Ovary (tissue), 9 donors: ENCODE measurements around the gene C4orf51. TPM values are rescaled to one million over a fixed set of nuclear protein-coding genes. Genes with fewer than 3 reads are reported as not detected.

Source experiments
- DNase-seq, 5 donors: peaks; one replicate each; pipeline ENCODE4 v3.0.0-alpha.2; 2019 to 2020
- H3K27ac ChIP-seq, 2 donors: fragments of 200-600 bp; one replicate each; pipeline versions ENCODE4 v1.5.1 to v1.8.0; 2019 to 2022
- H3K27me3 ChIP-seq: fragments of 200-600 bp; one replicate; pipeline ENCODE4 v1.8.0; 2022
- H3K36me3 ChIP-seq: fragments of 200-600 bp; sonication (generic); one replicate; pipeline ENCODE4 v1.5.1; 2019
- H3K4me1 ChIP-seq: one replicate; pipeline ENCODE4 v1.8.1; 2013; ENCODE audit warnings: mild to moderate bottlenecking, moderate library complexity; ENCODE audit not compliant: insufficient read depth
- H3K4me3 ChIP-seq: fragments of 200-600 bp; sonication (generic); one replicate; pipeline ENCODE4 v1.5.1; 2017
- H3K9me3 ChIP-seq, 2 donors: fragments of 200-600 bp in 1 of 2; sonication (generic) in 1 of 2; one replicate each; pipeline versions ENCODE4 v1.5.1 to v1.8.1; 2013 to 2019; ENCODE audit warnings: mild to moderate bottlenecking in 1 of 2, moderate library complexity in 1 of 2
- EP300 ChIP-seq: sonication (generic); formaldehyde crosslinking; IDR thresholded peaks from one replicate; pipeline ENCODE4 v1.6.1; 2017; ENCODE audit warnings: antibody characterized with exemption
- POLR2A ChIP-seq: fragments of 450-650 bp; IDR thresholded peaks from one replicate; pipeline ENCODE4 v1.6.1; 2017; ENCODE audit warnings: antibody characterized with exemption, mild to moderate bottlenecking, moderate library complexity
- WGBS, 3 donors: extraction: QIAGEN DNeasy Blood & Tissue Kit in 1 of 3; methylation state at CpG; one replicate each; pipeline versions ENCODE4 v1.1.5 to v1.1.7; 2013 to 2017; 5-methylcytosine and 5-hydroxymethylcytosine counted together
- intact Hi-C, 4 donors: fragments of 100-400 bp; cut with DNase I; formaldehyde crosslinking; loops; one replicate each; pipeline versions ENCODE4 v1.11.0 to v1.15.1; 2022 to 2023
- polyA plus RNA-seq, 2 donors: library from polyadenylated mRNA; stranded (reverse); fragments of 200-250 nt in 1 of 2; fragments of 350-450 nt in 1 of 2; fragmentation: Illumina TruSeq in 1 of 2; extraction: RNeasy Lipid Tissue Mini Kit (QIAGEN cat#74804) in 1 of 2; gene quantifications; one replicate each; pipeline ENCODE4 v1.2.3, GENCODE V29; 2013 to 2014
- total RNA-seq, 7 donors: library from RNA; depleted of rRNA in 2 of 7; stranded (reverse); fragments of >200 nt in 2 of 7; fragmentation: NEBNext Ultra II Directional in 3 of 7; extraction: Animal tissue kit (Norgen Biotek cat#: 25700) in 3 of 7; gene quantifications; one replicate each; pipeline versions ENCODE4 v1.1.0 to v1.2.4, GENCODE V29; 2016 to 2023
- TF ChIP-seq, protein P1 (sequence below), 3 donors: fragments of 450-650 bp in 2 of 3; fragments of 200-600 bp in 1 of 3; IDR thresholded peaks; one replicate each; pipeline versions ENCODE4 v1.5.1 to v1.8.0; 2016 to 2022; ENCODE audit warnings: antibody characterized with exemption in 3 of 3, mild to moderate bottlenecking in 1 of 3
- donor health status: DM: no; HTN: no; CAD: no; lungs with moderate emphysema.
- donor health status: DM: no; HTN: no; CAD: no.
- donor health status: Bipolar disorder and iron deficiency.
- donor health status: DM: yes; HTN: yes; CAD: no.
- donor health status: DM: no; HTN: no; CAD: no.
- donor health status: DM: yes; HTN: yes; CAD: no.

The C4orf51 gene
- total and polyA plus RNA-seq, 9 donors = not detected

DNA sequence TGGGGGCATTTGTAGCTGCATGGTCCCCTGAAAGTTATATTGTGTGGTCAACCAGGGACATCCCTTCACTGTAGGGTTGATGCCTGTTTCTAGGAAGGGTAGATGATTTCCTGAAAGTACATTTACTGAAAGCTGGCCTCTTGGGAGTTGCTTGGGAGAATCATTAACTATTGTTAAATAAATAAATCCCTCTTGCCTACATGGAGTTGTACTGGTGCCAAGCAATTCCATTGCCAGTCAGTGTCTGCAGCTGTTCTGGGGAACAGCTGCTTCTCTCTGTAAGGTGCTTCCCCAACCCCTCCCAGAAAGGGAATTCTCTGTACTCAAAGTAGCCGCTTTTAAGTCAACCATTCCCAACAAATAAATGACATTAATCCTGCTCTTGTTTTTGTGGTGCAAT, 51.1 kb downstream of the C4orf51 start:
- Histone ChIP-seq H3K4me1 (peaks cover 2% of the 10 kb centered on the region), H3K27ac (no peak overlapping the region), H3K27me3 (no peaks in the 10 kb centered on the region), H3K9me3 (no peaks in the 10 kb centered on the region), H3K36me3 (no peaks in the 10 kb centered on the region), H3K4me3 (no peak overlapping the region)
- DNase-seq = no peak
- intact Hi-C loops = loop anchor here in 2 of 4 donors (5.0 to 10.0 kb wide), 3 partner anchors 114 to 206 kb away; partner anchors contain the start of genes ZNF827 (in 2 of the 2) and MMAA (in 1 of the 2)
- TF ChIP-seq POLR2A (no peak), EP300 (no peak)
- TF ChIP-seq, protein P1, sequence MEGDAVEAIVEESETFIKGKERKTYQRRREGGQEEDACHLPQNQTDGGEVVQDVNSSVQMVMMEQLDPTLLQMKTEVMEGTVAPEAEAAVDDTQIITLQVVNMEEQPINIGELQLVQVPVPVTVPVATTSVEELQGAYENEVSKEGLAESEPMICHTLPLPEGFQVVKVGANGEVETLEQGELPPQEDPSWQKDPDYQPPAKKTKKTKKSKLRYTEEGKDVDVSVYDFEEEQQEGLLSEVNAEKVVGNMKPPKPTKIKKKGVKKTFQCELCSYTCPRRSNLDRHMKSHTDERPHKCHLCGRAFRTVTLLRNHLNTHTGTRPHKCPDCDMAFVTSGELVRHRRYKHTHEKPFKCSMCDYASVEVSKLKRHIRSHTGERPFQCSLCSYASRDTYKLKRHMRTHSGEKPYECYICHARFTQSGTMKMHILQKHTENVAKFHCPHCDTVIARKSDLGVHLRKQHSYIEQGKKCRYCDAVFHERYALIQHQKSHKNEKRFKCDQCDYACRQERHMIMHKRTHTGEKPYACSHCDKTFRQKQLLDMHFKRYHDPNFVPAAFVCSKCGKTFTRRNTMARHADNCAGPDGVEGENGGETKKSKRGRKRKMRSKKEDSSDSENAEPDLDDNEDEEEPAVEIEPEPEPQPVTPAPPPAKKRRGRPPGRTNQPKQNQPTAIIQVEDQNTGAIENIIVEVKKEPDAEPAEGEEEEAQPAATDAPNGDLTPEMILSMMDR (IDR thresholded peaks at IDR 0.05) = no peak
- 43 to 59% (median 48%) methylated on average over 1 of the region's 1 CpG for WGBS, 3 donors

- WGBS, 3 donors = 19 to 44% (median 36%) methylated on average over 14 of the region's 14 CpGs
- Histone ChIP-seq H3K36me3 (no peaks in the 10 kb centered on the region), H3K4me1 (peaks cover 5% of the 10 kb centered on the region), H3K9me3 (no peaks in the 10 kb centered on the region), H3K27me3 (no peaks in the 10 kb centered on the region), H3K4me3 (peak overlapping the region; percentile 57), H3K27ac (peak overlapping the region; percentile 40 to 98)
- peak in 1 of 5 donors; percentile 18 for DNase-seq
- intact Hi-C loops = loop anchor here in 2 of 4 donors (5.0 to 10.0 kb wide), 3 partner anchors 115 to 205 kb away; partner anchors contain the start of genes ZNF827 (in 2 of the 2) and MMAA (in 1 of the 2)
- no peak for TF ChIP-seq POLR2A
These were observed 52.3 kb downstream of the C4orf51 start for GRCh38 chr4:145732001-145732815.

GRCh38 chr4:145732895-145733880, 53.2 kb downstream of the C4orf51 start:
- intact Hi-C loops = loop anchor here in 2 of 4 donors (5.0 to 10.0 kb wide), 3 partner anchors 116 to 204 kb away; partner anchors contain the start of genes ZNF827 (in 2 of the 2) and MMAA (in 1 of the 2)
- no peaks in the 10 kb centered on the region for H3K36me3 ChIP-seq
- TF ChIP-seq POLR2A = peak; percentile 85
- no peak for TF ChIP-seq EP300
- TF ChIP-seq, protein P1 (IDR thresholded peaks at IDR 0.05) = peak in 2 of 3 donors; percentile 22 to 29
- peak overlapping the region; percentile 57 for H3K4me3 ChIP-seq
- peak overlapping the region; percentile 81 to 98 for H3K27ac ChIP-seq
- DNase-seq = peak; percentile 94 to 96 (median 96)
- H3K9me3 ChIP-seq = no peaks in the 10 kb centered on the region
- H3K27me3 ChIP-seq = no peaks in the 10 kb centered on the region
- WGBS, 3 donors = 0 to 1% (median 0%) methylated on average over 60 to 81 of the region's 81 CpGs
- H3K4me1 ChIP-seq = peaks cover 5% of the 10 kb centered on the region

- WGBS, 3 donors = 71 to 73% (median 71%) methylated on average over 7 of the region's 7 CpGs
- Histone ChIP-seq H3K4me3 (peak overlapping the region; percentile 57), H3K9me3 (no peaks in the 10 kb centered on the region), H3K27ac (peak overlapping the region in 1 of 2 donors; percentile 98), H3K4me1 (peaks cover 5% of the 10 kb centered on the region), H3K36me3 (no peaks in the 10 kb centered on the region), H3K27me3 (no peaks in the 10 kb centered on the region)
- TF ChIP-seq POLR2A (no peak), EP300 (no peak)
- TF ChIP-seq, protein P1 (IDR thresholded peaks at IDR 0.05) = no peak
- no peak for DNase-seq
- intact Hi-C loops = loop anchor here in 2 of 4 donors (5.0 to 10.0 kb wide), 3 partner anchors 117 to 203 kb away; partner anchors contain the start of genes ZNF827 (in 2 of the 2) and MMAA (in 1 of the 2)
These were observed 54.1 kb downstream of the C4orf51 start for GRCh38 chr4:145734031-145734430.
